Lower leg skin (tissue), 3 donors: ENCODE data around the gene PBXIP1.

Experiments used
- CTCF ChIP-seq, 3 donors: fragments of 450-650 bp; IDR thresholded peaks; one replicate each; pipeline ENCODE4 v1.5.1; 2016; ENCODE audit warnings: antibody characterized with exemption in 3 of 3, mild to moderate bottlenecking in 3 of 3, moderate library complexity in 2 of 3
- POLR2A ChIP-seq, 2 donors: fragments of 450-650 bp; IDR thresholded peaks; one replicate each; pipeline ENCODE4 v1.6.1; 2016 to 2017; ENCODE audit warnings: antibody characterized with exemption in 2 of 2, mild to moderate bottlenecking in 1 of 2, moderate library complexity in 1 of 2

- TF ChIP-seq CTCF (IDR thresholded peaks at IDR 0.05) (no peak), POLR2A (IDR thresholded peaks at IDR 0.05) (no peak)
These were observed 15.7 kb downstream of the PBXIP1 start for GRCh38 chr1:154940213-154940560.
